ENCODE data around the gene MCU. TPM values are rescaled to one million over a fixed set of nuclear protein-coding genes. Genes with fewer than 3 reads are reported as not detected.
A peak's percentile ranks its signal among the peaks of the same experiment; 100 is the strongest.

Gene MCU
- total RNA-seq, 2 experiments from 2014 or later, result 9.4 to 9.9 TPM

DNA sequence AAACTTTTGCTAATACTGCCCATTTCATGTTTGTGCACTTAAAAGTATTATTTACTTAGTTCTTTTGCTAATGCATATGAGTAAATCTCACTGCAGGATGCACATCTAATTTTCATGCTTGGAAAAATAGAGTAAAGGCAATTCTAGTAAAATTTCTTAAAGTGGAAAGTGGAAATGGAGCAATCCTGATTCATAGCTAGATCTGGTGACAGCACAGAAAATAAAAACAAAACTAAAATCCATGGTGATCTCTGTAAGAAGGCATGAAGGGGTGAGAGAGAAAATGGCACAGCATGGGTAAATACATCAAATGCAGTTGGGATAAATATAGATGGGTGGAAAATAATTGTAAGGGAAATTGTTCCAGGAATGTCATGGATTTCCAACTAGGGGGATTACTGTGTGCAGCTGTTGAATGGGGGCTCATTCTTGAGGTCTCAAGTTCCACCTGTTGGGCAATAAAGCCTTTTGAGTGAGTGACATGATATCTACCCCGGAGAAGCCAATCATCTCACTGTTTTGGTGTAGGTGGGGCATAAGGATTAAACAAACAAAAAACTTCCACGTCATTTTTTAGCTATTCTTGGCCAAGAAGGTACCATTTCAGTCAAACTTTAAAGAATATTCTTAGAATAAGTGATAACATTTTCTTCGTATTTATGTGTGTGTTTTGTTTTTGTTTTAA lies 1.7 kb upstream of the MCU start:
- Histone ChIP-seq H3K9me3 (ENCODE audit: low read length) (no peaks in the 10 kb centered on the region), H3K27ac (ENCODE audit: low read depth, low read length, poor library complexity, severe bottlenecking) (no peak overlapping the region), H3K9me2 (ENCODE audit: insufficient read depth, low read length) (no peaks in the 10 kb centered on the region), H3K36me3 (ENCODE audit: insufficient read depth, low read length) (no peaks in the 10 kb centered on the region), H3K4me1 (ENCODE audit: insufficient read depth, low read length, poor library complexity, severe bottlenecking) (peaks cover 29% of the 10 kb centered on the region), H3K79me2 (ENCODE audit: insufficient read depth, low read depth, low read length) (peaks cover 16% of the 10 kb centered on the region; the same call in 1 of the 2 replicates), H3K4me2 (ENCODE audit: low read length) (no peak overlapping the region), H3K4me3 (ENCODE audit: low read depth, low read length, poor library complexity, severe bottlenecking) (no peak overlapping the region), H2AFZ (ENCODE audit: low read length) (no peak overlapping the region), H4K20me1 (ENCODE audit: insufficient read depth, low read length) (0 out of 2 replicates have a peak, but pooled peaks cover under 1% of the 10 kb centered on the region)
- TF ChIP-seq EZH2phosphoT487 (IDR thresholded peaks at IDR 0.05; ENCODE audit: borderline replicate concordance, low read depth, low read length), result no peak
- TF ChIP-seq, protein P1, sequence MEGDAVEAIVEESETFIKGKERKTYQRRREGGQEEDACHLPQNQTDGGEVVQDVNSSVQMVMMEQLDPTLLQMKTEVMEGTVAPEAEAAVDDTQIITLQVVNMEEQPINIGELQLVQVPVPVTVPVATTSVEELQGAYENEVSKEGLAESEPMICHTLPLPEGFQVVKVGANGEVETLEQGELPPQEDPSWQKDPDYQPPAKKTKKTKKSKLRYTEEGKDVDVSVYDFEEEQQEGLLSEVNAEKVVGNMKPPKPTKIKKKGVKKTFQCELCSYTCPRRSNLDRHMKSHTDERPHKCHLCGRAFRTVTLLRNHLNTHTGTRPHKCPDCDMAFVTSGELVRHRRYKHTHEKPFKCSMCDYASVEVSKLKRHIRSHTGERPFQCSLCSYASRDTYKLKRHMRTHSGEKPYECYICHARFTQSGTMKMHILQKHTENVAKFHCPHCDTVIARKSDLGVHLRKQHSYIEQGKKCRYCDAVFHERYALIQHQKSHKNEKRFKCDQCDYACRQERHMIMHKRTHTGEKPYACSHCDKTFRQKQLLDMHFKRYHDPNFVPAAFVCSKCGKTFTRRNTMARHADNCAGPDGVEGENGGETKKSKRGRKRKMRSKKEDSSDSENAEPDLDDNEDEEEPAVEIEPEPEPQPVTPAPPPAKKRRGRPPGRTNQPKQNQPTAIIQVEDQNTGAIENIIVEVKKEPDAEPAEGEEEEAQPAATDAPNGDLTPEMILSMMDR (conservative IDR thresholded peaks at IDR 0.05; ENCODE audit: low read length), result no peak
- CTCF ChIA-PET (ENCODE audit: unreplicated experiment), result no interaction called here
- POLR2A ChIA-PET, result interaction anchor here (0.6 to 0.9 kb wide), 3 partner anchors 10 to 31 kb away, joined by 3 to 4 read pairs (median 3); no protein-coding TSS in a partner anchor
- intact Hi-C loops (cut with micrococcal nuclease; ENCODE audit: unreplicated experiment), result loop anchor here (10.0 kb wide), 1 partner anchor 145 kb away; no protein-coding TSS in a partner anchor
- no peak for DNase-seq (ENCODE audit: low spot score)
- no TSS peak for BruUV-seq (replicated peaks)

DNA sequence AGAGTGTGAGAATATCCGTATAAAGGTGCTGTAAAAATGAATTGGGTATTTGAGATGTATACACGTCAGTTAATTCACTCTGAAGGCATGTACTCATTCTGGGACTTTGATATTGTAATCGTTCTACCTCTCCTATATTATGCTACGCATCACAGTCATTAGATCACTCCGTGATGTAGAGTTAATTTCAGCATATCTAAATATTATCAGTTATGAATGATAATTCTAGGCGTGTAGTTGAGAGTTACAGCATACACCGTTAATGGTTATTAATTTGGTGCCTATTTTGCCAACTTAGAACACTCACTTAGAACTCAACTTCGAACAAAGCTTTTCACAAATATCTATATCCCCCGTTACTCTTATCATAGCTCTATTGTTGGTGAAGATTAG lies 477 bp upstream of the MCU start:
- no peaks in the 10 kb centered on the region for H3K9me2 ChIP-seq (ENCODE audit: insufficient read depth, low read length)
- H3K4me2 ChIP-seq (ENCODE audit: low read length), result peak overlapping the region; percentile 71
- peaks cover 31% of the 10 kb centered on the region for H3K4me1 ChIP-seq (ENCODE audit: insufficient read depth, low read length, poor library complexity, severe bottlenecking)
- H2AFZ ChIP-seq (ENCODE audit: low read length), result peak overlapping the region; percentile 91
- peak overlapping the region; percentile 97 for H3K4me3 ChIP-seq (ENCODE audit: low read depth, low read length, poor library complexity, severe bottlenecking)
- no TSS peak for BruUV-seq (replicated peaks)
- H4K20me1 ChIP-seq (ENCODE audit: insufficient read depth, low read length), result 0 out of 2 replicates have a peak, but pooled peaks cover 4% of the 10 kb centered on the region
- intact Hi-C loops (cut with micrococcal nuclease; ENCODE audit: unreplicated experiment), result loop anchor here (10.0 kb wide), 1 partner anchor 143 kb away; no protein-coding TSS in a partner anchor
- ChIA-PET CTCF (ENCODE audit: unreplicated experiment) (no interaction called here), POLR2A (interaction anchor here (0.6 to 1.3 kb wide), 6 partner anchors 11 to 667 kb away, joined by 3 to 7 read pairs (median 4); partner anchors contain the start of gene CFAP70)
- TF ChIP-seq, protein P1 (conservative IDR thresholded peaks at IDR 0.05; ENCODE audit: low read length), result no peak
- TF ChIP-seq EZH2phosphoT487 (IDR thresholded peaks at IDR 0.05; ENCODE audit: borderline replicate concordance, low read depth, low read length), result no peak
- peaks cover 16% of the 10 kb centered on the region; the same call in 1 of the 2 replicates for H3K79me2 ChIP-seq (ENCODE audit: insufficient read depth, low read depth, low read length)
- H3K9me3 ChIP-seq (ENCODE audit: low read length), result no peaks in the 10 kb centered on the region
- DNase-seq (ENCODE audit: low spot score), result no peak
- H3K36me3 ChIP-seq (ENCODE audit: insufficient read depth, low read length), result no peaks in the 10 kb centered on the region
- H3K27ac ChIP-seq (ENCODE audit: low read depth, low read length, poor library complexity, severe bottlenecking), result no peak overlapping the region

DNA sequence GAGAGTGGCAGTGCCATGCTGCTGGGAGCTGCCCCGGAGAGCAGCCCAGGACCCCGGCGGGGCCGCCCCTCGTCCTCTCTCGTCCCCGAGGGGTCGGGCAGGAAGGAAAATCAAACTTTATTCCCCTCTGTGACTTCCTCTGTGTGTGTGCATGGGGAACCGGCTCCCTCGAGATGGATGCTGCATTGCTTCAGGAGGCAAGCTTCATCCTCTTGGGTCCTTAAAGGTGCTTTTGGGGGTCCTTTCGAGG lies 726 bp downstream of the MCU start:
- Histone ChIP-seq H3K79me2 (ENCODE audit: insufficient read depth, low read depth, low read length) (peaks cover 16% of the 10 kb centered on the region; the same call in 1 of the 2 replicates), H3K4me2 (ENCODE audit: low read length) (peak overlapping the region; percentile 80), H3K9me2 (ENCODE audit: insufficient read depth, low read length) (no peaks in the 10 kb centered on the region), H3K36me3 (ENCODE audit: insufficient read depth, low read length) (no peaks in the 10 kb centered on the region), H3K9me3 (ENCODE audit: low read length) (no peaks in the 10 kb centered on the region), H3K4me3 (ENCODE audit: low read depth, low read length, poor library complexity, severe bottlenecking) (peak overlapping the region; percentile 97), H3K27ac (ENCODE audit: low read depth, low read length, poor library complexity, severe bottlenecking) (peak overlapping the region; percentile 37), H3K4me1 (ENCODE audit: insufficient read depth, low read length, poor library complexity, severe bottlenecking) (peaks cover 31% of the 10 kb centered on the region), H4K20me1 (ENCODE audit: insufficient read depth, low read length) (0 out of 2 replicates have a peak, but pooled peaks cover 4% of the 10 kb centered on the region), H2AFZ (ENCODE audit: low read length) (peak overlapping the region; percentile 78)
- CTCF ChIA-PET (ENCODE audit: unreplicated experiment), result no interaction called here
- POLR2A ChIA-PET, result interaction anchor here (0.6 to 1.7 kb wide), 4 partner anchors 16 to 926 kb away, joined by 3 to 6 read pairs (median 6); partner anchors contain the start of gene MICU1
- TF ChIP-seq, protein P1 (conservative IDR thresholded peaks at IDR 0.05; ENCODE audit: low read length), result no peak
- TF ChIP-seq EZH2phosphoT487 (IDR thresholded peaks at IDR 0.05; ENCODE audit: borderline replicate concordance, low read depth, low read length), result no peak
- no TSS peak for BruUV-seq (replicated peaks)
- intact Hi-C loops (cut with micrococcal nuclease; ENCODE audit: unreplicated experiment), result loop anchor here (1.0 to 10.0 kb wide), 3 partner anchors 66 to 328 kb away; partner anchors contain the start of gene MICU1
- no peak for DNase-seq (ENCODE audit: low spot score)
